Chondrocyte (in vitro differentiated cells): ENCODE data around the gene ARHGDIB. TPM values are rescaled to one million over a fixed set of nuclear protein-coding genes. Genes with fewer than 3 reads are reported as not detected.
A peak's percentile ranks its signal among the peaks of the same experiment; 100 is the strongest.

Experiments
- DNase-seq: peaks from one replicate; pipeline ENCODE4 v3.0.0; 2021; ENCODE audit warnings: mixed read lengths, low spot score
- H3K27ac Mint-ChIP-seq: one replicate; pipeline ENCODE4 v1.8.0; 2021; ENCODE audit warnings: mild to moderate bottlenecking, moderate library complexity, mixed read lengths; ENCODE audit not compliant: unreplicated experiment
- H3K27me3 Mint-ChIP-seq: 2 replicates; pipeline ENCODE4 v1.8.0; 2021; ENCODE audit warnings: low read depth, mixed read lengths
- H3K36me3 Mint-ChIP-seq: 2 replicates; pipeline ENCODE4 v1.8.0; 2021; ENCODE audit warnings: low read depth, mixed read lengths
- H3K4me1 Mint-ChIP-seq: 2 replicates; pipeline ENCODE4 v1.8.0; 2021; ENCODE audit warnings: low read depth, mild to moderate bottlenecking, mixed read lengths
- H3K4me3 Mint-ChIP-seq: one replicate; pipeline ENCODE4 v1.8.0; 2021; ENCODE audit warnings: mild to moderate bottlenecking, moderate library complexity, mixed read lengths; ENCODE audit not compliant: unreplicated experiment
- H3K9me3 Mint-ChIP-seq: 2 replicates; pipeline ENCODE4 v1.8.0; 2021; ENCODE audit warnings: low read depth, mixed read lengths
- CTCF ChIP-seq: fragments of 200-600 bp; sonication (generic); IDR thresholded peaks from 2 replicates; pipeline ENCODE4 v1.5.0; 2021; ENCODE audit warnings: antibody characterized with exemption, mild to moderate bottlenecking, moderate library complexity
- total RNA-seq: library from RNA; stranded (reverse); gene quantifications from 3 replicates; pipeline ENCODE4 v1.2.1, GENCODE V29; 2021

Gene ARHGDIB
- total RNA-seq, 1 donor from 2014 or later = 5.2 TPM

GRCh38 chr12:14962153-14962539 is 745 bp upstream of the ARHGDIB start:
- H3K4me3 Mint-ChIP-seq = no peak overlapping the region
- no peaks in the 10 kb centered on the region for H3K27me3 Mint-ChIP-seq
- peaks cover 39% of the 10 kb centered on the region for H3K4me1 Mint-ChIP-seq
- no peak overlapping the region for H3K27ac Mint-ChIP-seq
- TF ChIP-seq CTCF = no peak
- H3K9me3 Mint-ChIP-seq = no peaks in the 10 kb centered on the region
- no peaks in the 10 kb centered on the region for H3K36me3 Mint-ChIP-seq
- no peak for DNase-seq

- Mint-ChIP-seq H3K4me3 (peak overlapping the region; percentile 46), H3K4me1 (peaks cover 39% of the 10 kb centered on the region), H3K27ac (peak overlapping the region; percentile 10), H3K27me3 (no peaks in the 10 kb centered on the region), H3K9me3 (no peaks in the 10 kb centered on the region), H3K36me3 (no peaks in the 10 kb centered on the region)
- no peak for TF ChIP-seq CTCF
- no peak for DNase-seq
Observed at GRCh38 chr12:14960548-14961465, 594 bp downstream of the ARHGDIB start.

- no peak overlapping the region for H3K4me3 Mint-ChIP-seq
- no peaks in the 10 kb centered on the region for H3K36me3 Mint-ChIP-seq
- no peak for DNase-seq
- peaks cover 39% of the 10 kb centered on the region for H3K4me1 Mint-ChIP-seq
- no peak overlapping the region for H3K27ac Mint-ChIP-seq
- no peaks in the 10 kb centered on the region for H3K27me3 Mint-ChIP-seq
- no peak for TF ChIP-seq CTCF
- H3K9me3 Mint-ChIP-seq = no peaks in the 10 kb centered on the region
Observed at GRCh38 chr12:14959916-14960496, 1.4 kb downstream of the ARHGDIB start.

- no peak for TF ChIP-seq CTCF
- peak overlapping the region; percentile 2 for H3K27ac Mint-ChIP-seq
- H3K4me1 Mint-ChIP-seq = peaks cover 39% of the 10 kb centered on the region
- no peak overlapping the region for H3K4me3 Mint-ChIP-seq
- H3K9me3 Mint-ChIP-seq = no peaks in the 10 kb centered on the region
- no peaks in the 10 kb centered on the region for H3K36me3 Mint-ChIP-seq
- no peak for DNase-seq
- no peaks in the 10 kb centered on the region for H3K27me3 Mint-ChIP-seq
Observed at GRCh38 chr12:14959463-14959862, 1.9 kb downstream of the ARHGDIB start.

- no peak overlapping the region for H3K4me3 Mint-ChIP-seq
- no peak overlapping the region for H3K27ac Mint-ChIP-seq
- TF ChIP-seq CTCF = no peak
Observed at GRCh38 chr12:14959126-14959440, 2.3 kb downstream of the ARHGDIB start.

More at GRCh38 chr12:14959126-14959440, 2.3 kb downstream of the ARHGDIB start:
- Mint-ChIP-seq H3K4me1 (peaks cover 39% of the 10 kb centered on the region), H3K9me3 (no peaks in the 10 kb centered on the region), H3K27me3 (no peaks in the 10 kb centered on the region), H3K36me3 (no peaks in the 10 kb centered on the region)
- DNase-seq = no peak
